SU-DHL-6 (cell line): ENCODE results near the gene SCP2D1.

Experiments used
- H2AFZ ChIP-seq: fragments of 200-600 bp; sonication (generic); 2 replicates; pipeline ENCODE4 v1.6.1; 2014; ENCODE audit warnings: low read depth, mild to moderate bottlenecking, moderate library complexity, mixed read lengths, antibody characterized with exemption, low read length; ENCODE audit not compliant: severe bottlenecking
- H3F3A ChIP-seq: fragments of 200-600 bp; shearing (Covaris generic); 2 replicates; pipeline ENCODE4 v1.6.0; 2016; ENCODE audit warnings: antibody characterized with exemption, mild to moderate bottlenecking; ENCODE audit not compliant: insufficient read depth
- H3K27ac ChIP-seq: fragments of 200-600 bp; sonication (generic); 2 replicates; pipeline ENCODE4 v1.5.1; 2016; ENCODE audit warnings: low read depth, mild to moderate bottlenecking, low read length, moderate library complexity, mixed read lengths
- H3K27me3 ChIP-seq: fragments of 200-600 bp; sonication (generic), shearing (Covaris generic); 2 replicates; pipeline ENCODE4 v1.6.0; 2014; ENCODE audit warnings: mild to moderate bottlenecking, low read length
- H3K36me3 ChIP-seq: fragments of 200-600 bp; sonication (generic); 2 replicates; pipeline ENCODE4 v1.6.1; 2014; ENCODE audit warnings: mild to moderate bottlenecking, low read length, mixed read lengths
- H3K4me2 ChIP-seq: fragments of 300-600, 200-600 bp; shearing (Covaris generic), sonication (generic); 2 replicates; pipeline ENCODE4 v1.6.0; 2014; ENCODE audit warnings: low read length, low read depth, mild to moderate bottlenecking; ENCODE audit not compliant: poor library complexity, severe bottlenecking
- H3K4me3 ChIP-seq: fragments of 200-600 bp; sonication (generic); 2 replicates; pipeline ENCODE4 v1.5.1; 2014; ENCODE audit warnings: antibody characterized with exemption, low read length, mild to moderate bottlenecking, mixed read lengths; ENCODE audit not compliant: insufficient read depth, poor library complexity, severe bottlenecking
- H3K79me2 ChIP-seq: fragments of 200-600 bp; sonication (generic); 2 replicates; pipeline ENCODE4 v1.6.1; 2014; ENCODE audit warnings: mild to moderate bottlenecking, low read length, moderate library complexity; ENCODE audit not compliant: insufficient read depth
- H3K9ac ChIP-seq: fragments of 200-600 bp; sonication (generic); 2 replicates; pipeline ENCODE4 v1.7.0; 2014; ENCODE audit warnings: mild to moderate bottlenecking, low read length
- H3K9me2 ChIP-seq: fragments of 200-600 bp; sonication (generic); replicated peaks from 2 replicates; pipeline ENCODE4 v1.6.1; 2014; ENCODE audit warnings: low read length; ENCODE audit not compliant: insufficient read depth
- H3K9me3 ChIP-seq: fragments of 200-600 bp; sonication (generic); 2 replicates; pipeline ENCODE4 v1.6.1; 2014; ENCODE audit warnings: low read length, mixed read lengths; ENCODE audit not compliant: insufficient read depth
- H4K20me1 ChIP-seq: fragments of 200-600 bp; sonication (generic); 2 replicates; pipeline ENCODE4 v1.6.1; 2014; ENCODE audit warnings: low read depth, mild to moderate bottlenecking, antibody characterized with exemption, low read length, moderate library complexity, mixed read lengths
- CTCF ChIP-seq: fragments of 200-600 bp; sonication (generic); IDR thresholded peaks from one replicate; pipeline ENCODE4 v1.5.1; 2017; ENCODE audit warnings: antibody characterized with exemption, mild to moderate bottlenecking, low read length, moderate library complexity; ENCODE audit not compliant: insufficient read depth, poor library complexity, severe bottlenecking
- EZH2phosphoT487 ChIP-seq: fragments of 200-600 bp; sonication (generic), shearing (Covaris generic); conservative IDR thresholded peaks from 2 replicates; pipeline ENCODE4 v1.6.1; 2018; ENCODE audit warnings: mild to moderate bottlenecking, antibody characterized with exemption, low read length, moderate library complexity, mixed read lengths

The SCP2D1 gene

GRCh38 chr20:18853946-18854646, 40.5 kb downstream of the SCP2D1 start:
- Histone ChIP-seq H3K9me2 (no peaks in the 10 kb centered on the region), H3K4me2 (no peak overlapping the region), H2AFZ (no peak overlapping the region), H3F3A (no peaks in the 10 kb centered on the region), H3K27me3 (no peaks in the 10 kb centered on the region), H3K9me3 (no peaks in the 10 kb centered on the region), H3K4me3 (no peak overlapping the region), H3K9ac (no peak overlapping the region), H4K20me1 (no peaks in the 10 kb centered on the region), H3K36me3 (no peaks in the 10 kb centered on the region), H3K27ac (no peak overlapping the region), H3K79me2 (no peaks in the 10 kb centered on the region)
- TF ChIP-seq EZH2phosphoT487: no peak
- no peak for TF ChIP-seq CTCF

GRCh38 chr20:18855882-18856281, 42.3 kb downstream of the SCP2D1 start:
- no peak overlapping the region for H3K9ac ChIP-seq
- no peak overlapping the region for H3K4me3 ChIP-seq
- H3K27me3 ChIP-seq: no peaks in the 10 kb centered on the region
- H3F3A ChIP-seq: no peaks in the 10 kb centered on the region
- H3K4me2 ChIP-seq: no peak overlapping the region
- no peak for TF ChIP-seq CTCF
- no peak for TF ChIP-seq EZH2phosphoT487
- H3K27ac ChIP-seq: no peak overlapping the region
- H3K36me3 ChIP-seq: no peaks in the 10 kb centered on the region
- no peaks in the 10 kb centered on the region for H3K9me2 ChIP-seq
- H3K9me3 ChIP-seq: no peaks in the 10 kb centered on the region
- H2AFZ ChIP-seq: no peak overlapping the region
- no peaks in the 10 kb centered on the region for H4K20me1 ChIP-seq
- H3K79me2 ChIP-seq: no peaks in the 10 kb centered on the region

- H3K27ac ChIP-seq: no peak overlapping the region
- no peaks in the 10 kb centered on the region for H3K27me3 ChIP-seq
- H2AFZ ChIP-seq: no peak overlapping the region
- no peaks in the 10 kb centered on the region for H3K79me2 ChIP-seq
- no peak overlapping the region for H3K9ac ChIP-seq
- no peaks in the 10 kb centered on the region for H3K9me3 ChIP-seq
- TF ChIP-seq CTCF (no peak), EZH2phosphoT487 (no peak)
- no peak overlapping the region for H3K4me2 ChIP-seq
- H4K20me1 ChIP-seq: no peaks in the 10 kb centered on the region
- H3F3A ChIP-seq: no peaks in the 10 kb centered on the region
- H3K4me3 ChIP-seq: no peak overlapping the region
- H3K36me3 ChIP-seq: no peaks in the 10 kb centered on the region
- H3K9me2 ChIP-seq: no peaks in the 10 kb centered on the region
These were observed 43.3 kb downstream of the SCP2D1 start for GRCh38 chr20:18856873-18857272.
